H1 (cell line): ENCODE data around the gene PEAK1. TPM values are rescaled to one million over a fixed set of nuclear protein-coding genes. Genes with fewer than 3 reads are reported as not detected.

ENCODE experiments used
- BRCA1 ChIP-seq: IDR thresholded peaks from 2 replicates; pipeline ENCODE4 v1.6.1; 2012; ENCODE audit warnings: low read depth, low read length, improper control_type of control experiment
- CHD1 ChIP-seq: IDR thresholded peaks from 2 replicates; pipeline ENCODE4 v1.6.1; 2012; ENCODE audit warnings: low read depth, low read length, improper control_type of control experiment
- CHD2 ChIP-seq: IDR thresholded peaks from 2 replicates; pipeline ENCODE4 v1.6.1; 2012; ENCODE audit warnings: low read length, improper control_type of control experiment
- CHD7 ChIP-seq: fragments of 300-600 bp; sonication (generic); IDR thresholded peaks from 2 replicates; pipeline ENCODE4 v1.7.1; 2012; ENCODE audit warnings: low read length, moderate library complexity, mild to moderate bottlenecking, inconsistent platforms; ENCODE audit not compliant: insufficient replicate concordance
- FOSL1 ChIP-seq: IDR thresholded peaks from 2 replicates; pipeline ENCODE4 v1.6.1; 2011; ENCODE audit warnings: mild to moderate bottlenecking, low read depth, low read length, moderate library complexity; ENCODE audit not compliant: insufficient read depth
- GABPA ChIP-seq: IDR thresholded peaks from 2 replicates; pipeline ENCODE4 v1.6.1; 2011; ENCODE audit warnings: mild to moderate bottlenecking, low read length, moderate library complexity, borderline replicate concordance; ENCODE audit not compliant: insufficient read depth
- NRF1 ChIP-seq: IDR thresholded peaks from 2 replicates; pipeline ENCODE4 v1.6.1; 2011; ENCODE audit warnings: mild to moderate bottlenecking, low read depth, low read length, improper control_type of control experiment
- TBP ChIP-seq: IDR thresholded peaks from 2 replicates; pipeline ENCODE4 v1.6.1; 2011; ENCODE audit warnings: low read depth, low read length, improper control_type of control experiment
- ZNF274 ChIP-seq: IDR thresholded peaks from 2 replicates; pipeline ENCODE4 v1.7.0; 2012; ENCODE audit warnings: low read length, borderline replicate concordance; ENCODE audit errors: extremely low read depth
- polyA plus RNA-seq, 7 experiments: library from polyadenylated mRNA; depleted of rRNA in 3 of 7; stranded (reverse) in 5 of 7; unstranded in 2 of 7; fragments of >200 nt in 5 of 7; fragments of 200-250 nt in 2 of 7; gene quantifications; 1 replicate in 5 of 7; 2 replicates in 1 of 7; 4 replicates in 1 of 7; pipeline versions ENCODE4 v1.2.1 to v1.2.3, GENCODE V29; 2011 to 2013; ENCODE audit warnings: missing spikeins in 2 of 7, mixed read lengths in 2 of 7
- total RNA-seq: library from RNA; stranded (reverse); fragmentation: NEBNext Ultra II Directional; extraction: Animal tissue kit (Norgen Biotek cat#: 25700); gene quantifications from 2 replicates; pipeline ENCODE4 v1.2.1, GENCODE V29; 2021

PEAK1 gene
- total and polyA plus RNA-seq, 2 of the 8 experiments (the other 6 are each of a cell fraction or from before 2014, with no cell fraction given), result 8.8 to 44.8 TPM

GRCh38 chr15:77115179-77115578 is 304.7 kb downstream of the PEAK1 start (continued):
- no peak for TF ChIP-seq CHD7
- TF ChIP-seq NRF1, result no peak
- no peak for TF ChIP-seq CHD1
- no peak for TF ChIP-seq TBP
- TF ChIP-seq FOSL1, result no peak
- no peak for TF ChIP-seq CHD2
- TF ChIP-seq BRCA1, result no peak
- TF ChIP-seq GABPA, result no peak
- TF ChIP-seq ZNF274, result no peak
